Measurements from ENCODE around the gene HIVEP3. TPM values are rescaled to one million over a fixed set of nuclear protein-coding genes. Genes with fewer than 3 reads are reported as not detected.

HIVEP3 gene
- total and polyA plus RNA-seq, 4 donors = 7.0 to 14.7 (median 8.8) TPM

DNA sequence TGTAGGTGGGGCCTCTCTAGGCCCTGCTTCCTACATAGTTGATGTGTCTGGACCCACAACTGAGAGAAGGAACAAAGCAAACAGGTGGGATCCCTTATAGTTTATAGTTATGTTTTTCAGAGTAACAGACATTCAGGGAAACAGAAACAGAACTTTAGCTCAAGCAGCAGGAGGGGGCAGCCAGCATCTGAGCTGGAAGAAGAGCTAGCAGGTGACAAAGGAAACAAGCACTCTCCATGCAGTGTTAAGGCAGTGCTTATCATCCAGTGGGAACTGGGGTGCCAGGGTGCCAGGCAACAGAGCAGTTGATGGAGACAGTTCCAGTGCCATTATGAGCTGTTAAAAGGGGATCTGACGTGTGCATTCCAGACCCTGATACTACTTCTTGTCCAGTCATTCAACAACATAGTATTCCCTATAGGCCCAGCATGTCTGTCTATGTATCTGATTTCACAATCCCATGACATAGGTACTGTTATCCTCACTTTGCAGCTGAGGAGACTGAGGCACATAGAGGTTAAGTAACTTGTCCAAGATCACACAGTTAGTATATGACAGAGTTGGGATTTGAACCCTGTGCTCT lies 13.5 kb downstream of the HIVEP3 start:
- Histone ChIP-seq H3K36me3 (ENCODE audit: control insufficient read depth in 4 of 4, insufficient read depth in 4 of 4, low read length in 4 of 4) (no peaks in the 10 kb centered on the region), H3K27me3 (ENCODE audit: control insufficient read depth in 3 of 3, insufficient read depth in 3 of 3, low read length in 2 of 3) (no peaks in the 10 kb centered on the region), H3K9me3 (ENCODE audit: control insufficient read depth in 4 of 4, insufficient read depth in 3 of 4, low read length in 3 of 4) (peaks cover 0 to 2% (median 0%) of the 10 kb centered on the region in 4 donors), H3K27ac (ENCODE audit: low read depth in 1 of 2, low read length in 1 of 2) (no peak overlapping the region), H3K4me3 (no peak overlapping the region), H3K9ac (ENCODE audit: insufficient read depth in 1 of 2, low read length in 2 of 2) (no peak overlapping the region), H3K4me1 (ENCODE audit: control insufficient read depth in 5 of 5, insufficient read depth in 5 of 5, low read length in 5 of 5) (peaks cover 0 to 16% (median 7%) of the 10 kb centered on the region in 5 donors)
- no peak for ATAC-seq (ENCODE audit: insufficient read depth, low FRiP score)
- WGBS, 2 donors = 94 to 95% methylated on average over 1 of the region's 1 CpG
- DNase-seq = no peak
- TF ChIP-seq, protein P1, sequence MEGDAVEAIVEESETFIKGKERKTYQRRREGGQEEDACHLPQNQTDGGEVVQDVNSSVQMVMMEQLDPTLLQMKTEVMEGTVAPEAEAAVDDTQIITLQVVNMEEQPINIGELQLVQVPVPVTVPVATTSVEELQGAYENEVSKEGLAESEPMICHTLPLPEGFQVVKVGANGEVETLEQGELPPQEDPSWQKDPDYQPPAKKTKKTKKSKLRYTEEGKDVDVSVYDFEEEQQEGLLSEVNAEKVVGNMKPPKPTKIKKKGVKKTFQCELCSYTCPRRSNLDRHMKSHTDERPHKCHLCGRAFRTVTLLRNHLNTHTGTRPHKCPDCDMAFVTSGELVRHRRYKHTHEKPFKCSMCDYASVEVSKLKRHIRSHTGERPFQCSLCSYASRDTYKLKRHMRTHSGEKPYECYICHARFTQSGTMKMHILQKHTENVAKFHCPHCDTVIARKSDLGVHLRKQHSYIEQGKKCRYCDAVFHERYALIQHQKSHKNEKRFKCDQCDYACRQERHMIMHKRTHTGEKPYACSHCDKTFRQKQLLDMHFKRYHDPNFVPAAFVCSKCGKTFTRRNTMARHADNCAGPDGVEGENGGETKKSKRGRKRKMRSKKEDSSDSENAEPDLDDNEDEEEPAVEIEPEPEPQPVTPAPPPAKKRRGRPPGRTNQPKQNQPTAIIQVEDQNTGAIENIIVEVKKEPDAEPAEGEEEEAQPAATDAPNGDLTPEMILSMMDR (IDR thresholded peaks at IDR 0.05; ENCODE audit: control extremely low read depth, extremely low read depth) = no peak

DNA sequence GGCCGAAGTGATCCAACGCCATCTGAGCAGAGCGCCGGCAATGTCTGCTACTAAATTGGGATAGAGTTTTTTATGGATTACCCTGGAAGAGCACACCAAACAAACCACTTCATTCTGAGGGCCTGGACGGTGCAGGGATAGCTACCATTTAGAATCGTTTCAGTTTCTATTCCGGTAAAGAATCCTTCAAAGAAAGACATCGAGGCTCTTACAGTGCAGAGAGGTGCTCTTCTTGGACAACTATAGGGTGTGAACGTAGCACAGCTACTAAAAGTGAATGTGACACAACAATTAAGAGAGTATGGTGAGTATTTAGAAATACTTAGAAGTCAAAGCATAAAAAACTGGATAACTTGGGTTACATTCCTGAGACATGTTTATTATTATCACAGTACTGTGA lies 16.1 kb downstream of the HIVEP3 start:
- TF ChIP-seq, protein P1 (IDR thresholded peaks at IDR 0.05; ENCODE audit: control extremely low read depth, extremely low read depth) = no peak
- Histone ChIP-seq H3K4me1 (ENCODE audit: control insufficient read depth in 5 of 5, insufficient read depth in 5 of 5, low read length in 5 of 5) (peaks cover 9 to 21% (median 16%) of the 10 kb centered on the region in 5 donors), H3K36me3 (ENCODE audit: control insufficient read depth in 4 of 4, insufficient read depth in 4 of 4, low read length in 4 of 4) (no peaks in the 10 kb centered on the region)

DNA sequence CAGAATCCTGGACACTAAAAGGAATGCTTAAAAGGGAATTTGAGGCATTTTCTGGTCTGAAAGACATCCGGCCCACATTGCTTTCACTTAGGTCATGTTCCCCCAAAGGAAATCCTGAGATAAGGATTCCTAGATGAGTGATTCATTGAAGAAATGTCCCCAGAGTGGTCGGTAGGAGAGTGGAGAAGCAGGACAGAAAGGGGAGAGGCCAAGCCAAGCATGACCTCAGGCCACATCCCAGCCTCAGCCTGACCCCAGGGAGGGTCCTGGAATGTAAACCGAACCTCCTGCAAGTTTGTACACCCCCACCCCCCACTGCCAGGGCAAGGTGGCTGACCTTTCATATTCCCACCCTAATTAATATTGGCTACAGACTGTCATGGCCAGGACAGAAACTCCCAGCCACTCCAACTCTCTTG lies 16.6 kb downstream of the HIVEP3 start:
- TF ChIP-seq, protein P1 (IDR thresholded peaks at IDR 0.05; ENCODE audit: control extremely low read depth, extremely low read depth) = no peak
- Histone ChIP-seq H3K9me3 (ENCODE audit: control insufficient read depth in 4 of 4, insufficient read depth in 3 of 4, low read length in 3 of 4) (no peaks in the 10 kb centered on the region), H3K4me3 (no peak overlapping the region), H3K27me3 (ENCODE audit: control insufficient read depth in 3 of 3, insufficient read depth in 3 of 3, low read length in 2 of 3) (no peaks in the 10 kb centered on the region), H3K36me3 (ENCODE audit: control insufficient read depth in 4 of 4, insufficient read depth in 4 of 4, low read length in 4 of 4) (no peaks in the 10 kb centered on the region), H3K4me1 (ENCODE audit: control insufficient read depth in 5 of 5, insufficient read depth in 5 of 5, low read length in 5 of 5) (peaks cover 9 to 23% (median 17%) of the 10 kb centered on the region in 5 donors), H3K27ac (ENCODE audit: low read depth in 1 of 2, low read length in 1 of 2) (peak overlapping the region in 1 of 2 donors; percentile 50), H3K9ac (ENCODE audit: insufficient read depth in 1 of 2, low read length in 2 of 2) (no peak overlapping the region)
- ATAC-seq (ENCODE audit: insufficient read depth, low FRiP score) (no peak), DNase-seq (no peak)
- WGBS, 2 donors = 30% methylated on average over 3 of the region's 3 CpGs

More for the DNA sequence above, 16.1 kb downstream of the HIVEP3 start:
- Histone ChIP-seq H3K4me3 (no peak overlapping the region), H3K27ac (ENCODE audit: low read depth in 1 of 2, low read length in 1 of 2) (peak overlapping the region in 1 of 2 donors; percentile 50), H3K27me3 (ENCODE audit: control insufficient read depth in 3 of 3, insufficient read depth in 3 of 3, low read length in 2 of 3) (no peaks in the 10 kb centered on the region), H3K9me3 (ENCODE audit: control insufficient read depth in 4 of 4, insufficient read depth in 3 of 4, low read length in 3 of 4) (peaks cover 0 to 2% (median 0%) of the 10 kb centered on the region in 4 donors), H3K9ac (ENCODE audit: insufficient read depth in 1 of 2, low read length in 2 of 2) (no peak overlapping the region)
- no peak for DNase-seq
- no peak for ATAC-seq (ENCODE audit: insufficient read depth, low FRiP score)
- WGBS, 2 donors = 54 to 73% methylated on average over 9 of the region's 9 CpGs

DNA sequence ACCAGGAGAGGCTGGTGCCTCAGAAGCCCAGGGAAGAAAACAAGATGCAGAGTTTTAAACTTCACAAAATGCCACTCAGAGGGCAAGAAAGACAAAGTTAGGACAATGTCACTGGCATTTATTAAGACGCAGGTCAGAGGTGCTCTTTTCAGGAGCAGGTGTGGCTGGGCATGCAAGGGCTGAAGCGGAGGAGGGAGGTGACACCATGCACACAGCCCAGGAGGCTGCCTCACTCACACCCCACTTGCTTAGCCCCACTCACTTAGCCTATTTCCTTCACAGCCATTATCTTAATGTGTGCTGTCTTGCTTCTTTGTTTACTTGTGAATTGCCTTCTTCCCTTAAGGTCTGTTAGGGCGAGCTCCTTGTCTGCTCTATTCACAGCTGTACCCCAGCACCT lies 17.2 kb downstream of the HIVEP3 start:
- peaks cover 9 to 23% (median 17%) of the 10 kb centered on the region in 5 donors for H3K4me1 ChIP-seq (ENCODE audit: control insufficient read depth in 5 of 5, insufficient read depth in 5 of 5, low read length in 5 of 5)
- WGBS, 2 donors = 69 to 81% methylated on average over 3 of the region's 3 CpGs
- DNase-seq (no peak), ATAC-seq (ENCODE audit: insufficient read depth, low FRiP score) (no peak)
- H3K9me3 ChIP-seq (ENCODE audit: control insufficient read depth in 4 of 4, insufficient read depth in 3 of 4, low read length in 3 of 4) = no peaks in the 10 kb centered on the region
- no peak overlapping the region for H3K9ac ChIP-seq (ENCODE audit: insufficient read depth in 1 of 2, low read length in 2 of 2)
- no peaks in the 10 kb centered on the region for H3K36me3 ChIP-seq (ENCODE audit: control insufficient read depth in 4 of 4, insufficient read depth in 4 of 4, low read length in 4 of 4)
- H3K27ac ChIP-seq (ENCODE audit: low read depth in 1 of 2, low read length in 1 of 2) = peak overlapping the region in 1 of 2 donors; percentile 43
- H3K4me3 ChIP-seq = no peak overlapping the region
- H3K27me3 ChIP-seq (ENCODE audit: control insufficient read depth in 3 of 3, insufficient read depth in 3 of 3, low read length in 2 of 3) = no peaks in the 10 kb centered on the region
- TF ChIP-seq, protein P1 (IDR thresholded peaks at IDR 0.05; ENCODE audit: control extremely low read depth, extremely low read depth) = no peak
